Measurements from ENCODE around the gene KRT36.

- TF ChIP-seq NR2C2 (IDR thresholded peaks at IDR 0.05; ENCODE audit: borderline replicate concordance, control insufficient read depth, insufficient read length, low read depth) = no peak
- TF ChIP-seq RCOR1 (conservative IDR thresholded peaks at IDR 0.05; ENCODE audit: low read depth, low read length) = no peak
- no peak for TF ChIP-seq REST (IDR thresholded peaks at IDR 0.05; ENCODE audit: low read depth, low read length)
- no peak for TF ChIP-seq SREBF1 (IDR thresholded peaks at IDR 0.05; ENCODE audit: low read length)
- TF ChIP-seq TCF12 (IDR thresholded peaks at IDR 0.05; ENCODE audit: low read depth, low read length) = no peak
- no peak for TF ChIP-seq POLR2AphosphoS5 (IDR thresholded peaks at IDR 0.05; ENCODE audit: low read length)
- TF ChIP-seq FOXK2 (IDR thresholded peaks at IDR 0.05) = no peak
Observed at GRCh38 chr17:41523787-41524186, 34.1 kb upstream of the KRT36 start.
